Breast epithelium (tissue), 4 donors: ENCODE data around the gene KRT2. TPM values are rescaled to one million over a fixed set of nuclear protein-coding genes. Genes with fewer than 3 reads are reported as not detected.

ENCODE experiments used
- DNase-seq, 2 donors: peaks; one replicate each; pipeline ENCODE4 v3.0.0-alpha.2; 2019; ENCODE audit warnings: low spot score in 2 of 2
- H3K27ac ChIP-seq, 2 donors: fragments of 200-600 bp; sonication (generic) in 1 of 2; one replicate each; pipeline ENCODE4 v1.5.1; 2016 to 2019; ENCODE audit warnings: mild to moderate bottlenecking in 1 of 2
- H3K27me3 ChIP-seq, 2 donors: fragments of 200-600 bp; sonication (generic) in 1 of 2; one replicate each; pipeline versions ENCODE4 v1.5.1 to v1.6.0; 2017 to 2019; ENCODE audit warnings: control low read depth in 1 of 2, mild to moderate bottlenecking in 1 of 2
- H3K36me3 ChIP-seq: fragments of 200-600 bp; one replicate; pipeline ENCODE4 v1.5.1; 2019
- H3K4me1 ChIP-seq, 2 donors: fragments of 200-600 bp; sonication (generic); one replicate each; pipeline ENCODE4 v1.5.1; 2016 to 2019; ENCODE audit warnings: control low read depth in 1 of 2
- H3K4me3 ChIP-seq, 3 donors: fragments of 200-600 bp; sonication (generic); 1 replicate in 2 of 3; 2 replicates in 1 of 3; pipeline ENCODE4 v1.5.1; 2016 to 2019; ENCODE audit warnings: mild to moderate bottlenecking in 3 of 3, moderate library complexity in 2 of 3
- H3K9me3 ChIP-seq, 2 donors: fragments of 200-600 bp; sonication (generic) in 1 of 2; one replicate each; pipeline ENCODE4 v1.5.1; 2016 to 2019; ENCODE audit warnings: control low read depth in 1 of 2
- POLR2A ChIP-seq: fragments of 450-650 bp; IDR thresholded peaks from one replicate; pipeline ENCODE4 v1.6.1; 2016; ENCODE audit warnings: antibody characterized with exemption, mild to moderate bottlenecking, moderate library complexity
- POLR2AphosphoS5 ChIP-seq, 3 donors: sonication (generic); formaldehyde crosslinking; IDR thresholded peaks; one replicate each; pipeline ENCODE4 v1.6.1; 2017; ENCODE audit warnings: antibody characterized with exemption in 3 of 3
- intact Hi-C: fragments of 100-400 bp; cut with DNase I; formaldehyde crosslinking; loops from one replicate; pipeline ENCODE4 v1.15.1; 2023; ENCODE audit warnings: low total_unique reads
- total RNA-seq, 3 donors: library from RNA; depleted of rRNA; stranded (reverse); fragments of >200 nt; gene quantifications; one replicate each; pipeline ENCODE4 v1.1.0, GENCODE V29; 2016
- TF ChIP-seq, protein P1 (sequence below), 3 donors: fragments of 450-650 bp; IDR thresholded peaks; one replicate each; pipeline ENCODE4 v1.5.1; 2016 to 2017; ENCODE audit warnings: antibody characterized with exemption in 3 of 3, mild to moderate bottlenecking in 3 of 3, moderate library complexity in 3 of 3

The KRT2 gene
- total RNA-seq, 3 donors from 2014 or later = not detected

DNA sequence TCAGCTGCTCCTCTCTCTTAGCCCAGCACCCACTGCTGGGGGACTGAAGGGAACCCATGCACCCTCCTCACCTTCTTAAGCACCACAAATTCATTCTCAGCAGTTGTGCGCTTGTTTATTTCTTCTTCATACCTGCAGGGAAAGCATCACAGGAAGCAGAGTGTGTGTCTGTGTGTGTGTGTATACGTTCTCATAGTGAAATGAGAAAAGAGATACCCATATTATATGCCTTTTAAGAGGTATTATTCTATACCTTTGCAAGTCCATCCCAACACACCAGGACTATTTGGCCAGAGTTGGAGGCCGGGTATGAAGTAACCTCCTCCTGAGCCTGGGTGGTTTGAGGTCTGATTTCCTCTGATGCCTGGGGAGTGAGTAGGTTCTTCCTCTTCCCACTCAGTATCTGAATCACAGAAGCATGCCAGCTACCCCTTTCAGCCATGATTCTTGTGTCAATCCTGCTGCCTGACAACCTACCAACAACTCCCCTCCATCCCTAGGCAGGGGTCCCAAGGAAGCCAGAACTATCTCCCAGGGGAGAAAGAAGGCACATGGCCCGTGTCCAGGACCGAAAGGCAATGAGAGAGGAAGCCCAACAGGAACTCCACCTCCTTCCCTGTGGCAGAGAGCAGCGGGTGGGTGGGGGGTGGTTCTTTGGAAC lies 36.7 kb downstream of the KRT2 start:
- Histone ChIP-seq H3K27ac (no peak overlapping the region), H3K9me3 (no peaks in the 10 kb centered on the region), H3K4me3 (no peak overlapping the region), H3K4me1 (no peaks in the 10 kb centered on the region), H3K27me3 (peaks cover 0 to 6% of the 10 kb centered on the region in 2 donors), H3K36me3 (no peaks in the 10 kb centered on the region)
- TF ChIP-seq POLR2A (no peak), POLR2AphosphoS5 (IDR thresholded peaks at IDR 0.05) (no peak)
- TF ChIP-seq, protein P1, sequence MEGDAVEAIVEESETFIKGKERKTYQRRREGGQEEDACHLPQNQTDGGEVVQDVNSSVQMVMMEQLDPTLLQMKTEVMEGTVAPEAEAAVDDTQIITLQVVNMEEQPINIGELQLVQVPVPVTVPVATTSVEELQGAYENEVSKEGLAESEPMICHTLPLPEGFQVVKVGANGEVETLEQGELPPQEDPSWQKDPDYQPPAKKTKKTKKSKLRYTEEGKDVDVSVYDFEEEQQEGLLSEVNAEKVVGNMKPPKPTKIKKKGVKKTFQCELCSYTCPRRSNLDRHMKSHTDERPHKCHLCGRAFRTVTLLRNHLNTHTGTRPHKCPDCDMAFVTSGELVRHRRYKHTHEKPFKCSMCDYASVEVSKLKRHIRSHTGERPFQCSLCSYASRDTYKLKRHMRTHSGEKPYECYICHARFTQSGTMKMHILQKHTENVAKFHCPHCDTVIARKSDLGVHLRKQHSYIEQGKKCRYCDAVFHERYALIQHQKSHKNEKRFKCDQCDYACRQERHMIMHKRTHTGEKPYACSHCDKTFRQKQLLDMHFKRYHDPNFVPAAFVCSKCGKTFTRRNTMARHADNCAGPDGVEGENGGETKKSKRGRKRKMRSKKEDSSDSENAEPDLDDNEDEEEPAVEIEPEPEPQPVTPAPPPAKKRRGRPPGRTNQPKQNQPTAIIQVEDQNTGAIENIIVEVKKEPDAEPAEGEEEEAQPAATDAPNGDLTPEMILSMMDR (IDR thresholded peaks at IDR 0.05) = no peak
- DNase-seq = no peak
- intact Hi-C loops = no loop called here

DNA sequence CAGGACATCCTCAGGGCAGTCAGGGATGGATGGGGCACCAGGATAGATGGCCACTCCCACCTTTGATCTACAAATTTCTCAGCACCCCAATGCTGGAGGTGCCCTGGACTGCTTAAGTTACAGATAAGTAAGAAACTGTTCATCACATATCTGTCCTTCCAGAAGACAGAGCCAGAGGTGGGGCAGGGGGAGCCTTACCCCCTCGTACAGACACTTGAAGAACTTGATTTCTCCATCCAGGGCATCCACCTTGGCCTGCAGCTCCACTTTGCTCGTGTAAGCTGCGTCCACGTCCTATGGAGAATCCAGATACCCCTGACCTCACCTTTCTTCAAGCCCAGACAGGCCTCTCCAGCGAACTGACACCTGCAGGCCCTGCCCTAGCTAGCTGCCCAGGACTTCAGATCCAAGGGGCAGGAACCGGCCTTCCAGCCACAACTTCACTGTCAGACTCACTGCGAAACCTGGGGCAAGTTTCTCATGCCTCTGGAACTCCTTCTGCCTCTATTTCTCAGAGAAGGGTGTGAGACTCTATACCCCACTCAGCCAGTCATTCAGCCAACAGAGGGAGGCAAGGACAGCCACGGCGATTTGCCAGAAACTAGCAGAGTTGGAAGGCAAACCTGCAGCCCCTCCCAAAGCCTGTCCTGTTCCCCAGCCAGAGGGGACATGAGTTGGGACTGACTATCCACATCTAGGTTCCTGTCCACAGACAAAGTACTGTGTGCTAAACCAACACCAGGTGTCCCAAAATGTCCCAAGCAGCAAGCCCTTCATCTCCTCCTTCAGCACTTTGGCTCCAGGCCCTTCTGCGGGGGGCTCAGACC lies 37.4 kb downstream of the KRT2 start:
- no peak for DNase-seq
- TF ChIP-seq POLR2A = no peak
- TF ChIP-seq POLR2AphosphoS5 (IDR thresholded peaks at IDR 0.05) = no peak
- TF ChIP-seq, protein P1 (IDR thresholded peaks at IDR 0.05) = no peak
- Histone ChIP-seq H3K27ac (no peak overlapping the region), H3K4me3 (no peak overlapping the region), H3K36me3 (no peaks in the 10 kb centered on the region), H3K9me3 (no peaks in the 10 kb centered on the region), H3K4me1 (no peaks in the 10 kb centered on the region), H3K27me3 (peaks cover 0 to 6% of the 10 kb centered on the region in 2 donors)
- intact Hi-C loops = no loop called here

DNA sequence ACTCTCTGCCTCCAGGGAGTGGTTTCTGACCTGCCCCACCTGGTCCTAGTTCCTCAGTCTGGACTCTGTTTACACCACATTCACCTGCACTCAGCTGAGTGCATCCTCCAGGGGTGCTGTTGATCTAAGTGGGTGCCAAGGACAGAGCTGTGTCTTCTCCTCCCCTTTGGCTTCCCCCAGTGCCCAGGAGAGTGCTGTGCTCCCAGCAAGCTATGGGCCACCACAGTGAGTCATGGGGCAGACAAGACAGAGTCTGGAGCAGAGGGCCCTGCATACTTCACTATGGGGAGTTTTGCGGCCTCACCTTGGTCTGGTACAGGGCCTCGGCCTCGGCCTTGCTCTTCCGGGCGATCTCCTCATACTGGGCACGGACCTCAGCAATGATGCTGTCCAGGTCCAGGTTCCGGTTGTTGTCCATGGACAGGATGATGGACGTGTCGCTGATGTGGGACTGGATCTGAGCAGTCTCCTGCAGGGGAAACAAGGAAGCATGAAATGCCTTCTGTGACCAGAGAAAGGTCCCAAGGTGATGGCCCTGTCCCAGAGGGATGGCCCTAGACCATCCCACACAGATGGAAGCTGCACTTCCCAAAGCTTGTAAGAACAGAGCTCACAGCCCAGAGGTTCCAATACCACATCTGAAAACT lies 38.5 kb downstream of the KRT2 start:
- Histone ChIP-seq H3K27ac (no peak overlapping the region), H3K36me3 (no peaks in the 10 kb centered on the region), H3K9me3 (no peaks in the 10 kb centered on the region), H3K4me3 (no peak overlapping the region), H3K4me1 (no peaks in the 10 kb centered on the region), H3K27me3 (peaks cover 0 to 6% of the 10 kb centered on the region in 2 donors)
- DNase-seq = no peak
- intact Hi-C loops = no loop called here
- TF ChIP-seq POLR2A (no peak), POLR2AphosphoS5 (IDR thresholded peaks at IDR 0.05) (no peak)
- TF ChIP-seq, protein P1 (IDR thresholded peaks at IDR 0.05) = no peak

DNA sequence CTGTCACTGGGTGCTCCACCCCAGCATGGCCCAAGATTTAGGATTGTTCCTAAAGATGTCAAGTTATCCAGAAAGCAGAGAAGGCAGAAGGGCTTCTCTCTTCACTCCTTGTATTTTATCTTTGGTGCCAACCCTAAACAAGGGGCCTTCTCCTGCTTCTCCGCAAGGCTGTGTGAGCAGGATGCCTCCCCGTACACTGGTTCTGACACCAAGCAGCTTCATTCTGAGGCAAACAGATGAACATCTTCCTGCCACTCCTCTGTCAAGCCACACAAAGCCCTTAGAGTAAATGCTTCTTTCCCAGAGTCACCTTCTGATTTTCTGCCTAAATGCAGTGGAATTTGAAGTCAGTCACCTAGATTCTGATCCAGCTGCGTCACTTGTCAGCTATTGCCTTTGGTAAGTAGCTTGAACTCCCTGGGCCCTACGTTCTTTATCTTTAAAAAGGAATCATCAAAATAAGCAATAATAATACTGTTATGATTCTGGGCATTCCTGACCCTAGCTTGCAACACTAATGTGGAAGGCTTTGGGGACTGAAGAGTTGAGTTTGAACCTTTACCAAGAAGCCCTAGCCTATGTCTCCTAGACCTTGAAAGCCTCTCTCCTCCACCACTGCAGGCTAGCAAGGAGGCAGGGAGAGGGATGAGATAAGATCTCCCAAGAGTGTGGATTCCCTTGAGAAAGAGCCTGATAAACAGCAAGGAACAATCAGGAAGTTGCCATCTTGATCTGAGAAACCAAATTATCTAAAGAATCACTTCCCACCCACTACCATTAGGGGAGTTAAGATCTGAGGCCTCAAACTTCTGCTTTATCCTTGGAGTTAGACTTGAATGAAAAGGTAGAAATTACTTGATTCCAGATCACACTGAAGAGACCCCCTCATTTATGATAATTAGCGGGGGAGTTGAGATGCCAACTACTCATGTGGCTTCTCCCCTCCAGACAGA lies 39.3 kb downstream of the KRT2 start:
- peaks cover 0 to 6% of the 10 kb centered on the region in 2 donors for H3K27me3 ChIP-seq
- no peaks in the 10 kb centered on the region for H3K4me1 ChIP-seq
- no peak overlapping the region for H3K27ac ChIP-seq
- no peak for DNase-seq
- TF ChIP-seq POLR2A = no peak
- TF ChIP-seq, protein P1 (IDR thresholded peaks at IDR 0.05) = no peak
- TF ChIP-seq POLR2AphosphoS5 (IDR thresholded peaks at IDR 0.05) = no peak
- H3K9me3 ChIP-seq = no peaks in the 10 kb centered on the region
- H3K4me3 ChIP-seq = no peak overlapping the region
- intact Hi-C loops = no loop called here
- no peaks in the 10 kb centered on the region for H3K36me3 ChIP-seq
